Activated CD4-positive, alpha-beta memory T cell treated with anti-CD3 and anti-CD28 coated beads, Interleukin-2, amount 10 ng/mL, durations not matched to agents 7 days and 5 days (primary cell): ENCODE data around the gene PERCC1. TPM values are rescaled to one million over a fixed set of nuclear protein-coding genes. Genes with fewer than 3 reads are reported as not detected.
A peak's percentile ranks its signal among the peaks of the same experiment; 100 is the strongest.
"Not testable (repeated sequence)": the region's sequence is repeated elsewhere in the genome, so short reads cannot be mapped to it uniquely, and the experiment has no call there.

ENCODE experiments used
- CTCF ChIA-PET: fragments of 350-600 bp; sonication (Branson Sonifier 250); formaldehyde crosslinking; loops from one replicate; lab custom pipeline; 2021; ENCODE audit warnings: antibody characterized with exemption, inconsistent platforms; lab: Charles Lee
- POLR2A ChIA-PET: fragments of 350-600 bp; sonication (Branson Sonifier 250); formaldehyde crosslinking; loops from one replicate; lab custom pipeline; 2021; ENCODE audit warnings: antibody characterized with exemption; lab: Charles Lee
- DNase-seq: peaks from one replicate; pipeline ENCODE4 v3.0.0-alpha.2; 2020
- H3K27ac Mint-ChIP-seq: one replicate; pipeline ENCODE4 v1.8.0; 2021; ENCODE audit warnings: mild to moderate bottlenecking, mixed read lengths
- H3K27me3 Mint-ChIP-seq: one replicate; pipeline ENCODE4 v1.8.0; 2021; ENCODE audit warnings: mixed read lengths
- H3K36me3 Mint-ChIP-seq: one replicate; pipeline ENCODE4 v1.8.0; 2021; ENCODE audit warnings: low read depth, mixed read lengths
- H3K4me1 Mint-ChIP-seq: one replicate; pipeline ENCODE4 v1.8.0; 2021; ENCODE audit warnings: mixed read lengths
- H3K4me3 Mint-ChIP-seq: one replicate; pipeline ENCODE4 v1.8.0; 2021; ENCODE audit warnings: mild to moderate bottlenecking, mixed read lengths
- H3K9me3 Mint-ChIP-seq: one replicate; pipeline ENCODE4 v1.8.0; 2021; ENCODE audit warnings: mixed read lengths
- total RNA-seq, 2 experiments: library from RNA; stranded (reverse); gene quantifications; one replicate each; pipeline ENCODE4 v1.2.3, GENCODE V29; 2021

Gene PERCC1
- total RNA-seq, 2 experiments from 2014 or later = not detected

DNA sequence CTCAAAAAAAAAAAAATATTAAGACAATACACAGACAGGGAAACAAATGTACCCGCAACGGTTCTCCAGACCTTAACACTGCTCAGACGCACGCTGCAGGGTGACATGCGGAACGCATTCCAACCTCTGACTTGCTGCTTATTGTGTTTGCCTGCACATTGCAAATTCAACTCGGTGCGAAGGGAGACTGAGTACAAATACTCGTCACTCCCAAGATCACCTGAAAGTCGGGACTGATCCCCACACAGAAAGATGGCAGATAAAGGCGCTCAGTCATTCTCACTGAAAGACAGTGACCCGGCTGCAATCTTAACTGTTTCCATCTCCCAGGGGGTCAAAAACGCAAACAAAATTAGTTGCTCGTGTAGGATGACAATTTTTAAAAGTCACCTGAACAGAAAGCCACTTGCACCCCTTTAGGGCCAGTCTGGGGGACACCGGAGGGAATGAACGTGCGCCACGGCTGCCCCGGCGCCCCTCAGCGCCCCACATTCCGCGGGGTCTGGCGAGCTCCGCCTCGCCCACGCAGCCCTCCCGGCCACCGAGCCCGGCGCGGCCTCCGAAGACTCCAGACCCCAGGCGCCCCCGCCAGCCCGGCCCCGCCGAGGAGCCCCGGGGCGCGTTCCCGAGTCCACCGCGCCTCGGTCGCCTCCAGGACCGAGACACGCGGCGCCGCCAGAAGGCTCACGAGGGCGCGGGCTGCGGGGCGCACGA lies 43.4 kb downstream of the PERCC1 start:
- Mint-ChIP-seq H3K27me3 (no peaks in the 10 kb centered on the region), H3K36me3 (no peaks in the 10 kb centered on the region), H3K4me1 (peaks cover 20% of the 10 kb centered on the region), H3K4me3 (peak overlapping the region; percentile 67), H3K27ac (no peak overlapping the region), H3K9me3 (no peaks in the 10 kb centered on the region)
- DNase-seq = no peak
- POLR2A ChIA-PET = interaction anchor here (0.6 to 1.0 kb wide), 2 partner anchors 59 to 311 kb away, joined by 3 read pairs; partner anchors contain the start of gene TMEM204
- CTCF ChIA-PET = interaction anchor here (0.7 kb wide), 1 partner anchor 83 kb away, joined by 3 read pairs; no protein-coding TSS in a partner anchor

DNA sequence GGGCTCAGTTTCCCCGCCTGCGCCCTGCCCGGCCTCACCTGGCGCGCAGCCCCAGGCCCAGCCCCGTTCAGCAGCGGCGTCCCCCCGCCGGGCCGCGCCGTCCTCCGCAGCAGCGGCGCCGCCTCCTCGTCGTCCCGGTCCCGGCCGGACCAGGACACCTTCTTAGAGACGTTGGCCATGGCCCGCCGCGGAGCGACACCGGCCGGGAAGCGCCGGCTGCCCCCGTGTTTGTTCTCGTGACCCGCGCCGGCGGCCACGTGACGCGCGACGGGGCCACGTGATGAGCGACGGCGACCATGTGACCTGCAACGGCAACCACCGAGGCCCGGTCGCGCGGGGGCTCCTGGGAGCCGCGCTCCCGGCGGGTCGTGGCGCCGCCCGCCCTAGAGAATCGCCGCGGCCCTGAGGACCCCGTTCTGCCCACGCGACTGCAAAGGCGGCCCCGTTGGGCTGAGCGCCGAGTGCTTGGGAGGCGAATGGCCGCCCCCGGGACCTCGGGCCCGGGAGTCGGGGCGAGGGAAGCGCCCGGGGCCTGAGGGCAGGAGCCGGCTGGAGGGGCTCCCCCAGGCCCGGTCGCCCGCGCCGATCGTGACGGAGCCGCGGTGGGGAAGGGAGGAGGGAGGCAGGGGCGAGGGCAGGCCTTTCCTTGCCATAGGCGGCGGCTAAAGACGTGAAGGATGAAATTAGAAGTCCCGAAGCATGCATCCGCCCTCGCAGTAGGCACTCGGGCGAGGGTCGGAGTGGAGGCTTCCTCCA lies 44.1 kb downstream of the PERCC1 start, which contains the start of gene CLCN7:
CLCN7 (minus strand) TSS at position 233 of the 756 bp plus-strand sequence; CDS start at position 179, 54 bp downstream.
- Mint-ChIP-seq H3K4me3 (peak within 1 kb of the TSS; percentile 81), H3K27me3 (no peaks in the 10 kb centered on the region), H3K4me1 (peaks cover 20% of the 10 kb centered on the region), H3K27ac (peak within 1 kb of the TSS; percentile 73), H3K36me3 (no peaks in the 10 kb centered on the region), H3K9me3 (no peaks in the 10 kb centered on the region)
- ChIA-PET POLR2A (interaction anchor here (0.7 to 3.2 kb wide), 5 partner anchors 18 to 69 kb away, joined by 3 to 22 read pairs (median 4); partner anchors contain the start of genes TELO2, TMEM204 and UQCC4), CTCF (no interaction called here)
- peak; percentile 92 for DNase-seq

DNA sequence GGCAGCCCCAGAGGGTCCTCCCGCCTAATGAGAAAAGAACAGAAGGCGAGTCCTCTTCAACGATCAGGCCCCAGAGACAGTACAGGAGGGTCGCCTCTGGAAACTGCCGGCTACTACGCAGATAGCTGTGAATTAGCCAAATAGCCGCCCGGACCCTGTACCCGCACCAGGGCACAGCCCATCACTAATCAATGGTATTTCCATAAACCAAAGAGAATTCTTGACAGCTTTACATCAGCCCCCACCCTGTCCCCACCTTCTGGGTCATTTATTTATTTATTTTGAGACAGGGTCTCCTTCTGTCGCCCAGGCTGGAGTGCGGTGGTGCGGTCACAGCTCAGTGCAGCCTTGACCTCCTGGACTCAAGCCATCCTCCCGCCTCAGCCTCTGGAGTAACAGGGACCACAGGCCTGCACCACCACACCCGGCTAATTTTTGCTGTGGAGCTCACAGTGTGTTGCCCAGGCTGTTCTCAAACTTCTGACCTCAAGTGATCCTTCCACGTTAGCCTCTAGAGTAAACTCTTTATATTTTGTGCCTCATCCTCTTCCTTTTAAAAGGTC lies 44.8 kb downstream of the PERCC1 start:
- Mint-ChIP-seq H3K4me3 (peak overlapping the region; percentile 81), H3K27me3 (no peaks in the 10 kb centered on the region), H3K27ac (peak overlapping the region; percentile 73), H3K4me1 (peaks cover 20% of the 10 kb centered on the region), H3K9me3 (no peaks in the 10 kb centered on the region), H3K36me3 (no peaks in the 10 kb centered on the region)
- ChIA-PET POLR2A (interaction anchor here (0.7 to 3.2 kb wide), 5 partner anchors 17 to 136 kb away, joined by 3 to 22 read pairs (median 4); partner anchors contain the start of genes CRAMP1, IFT140, TELO2 and UQCC4), CTCF (no interaction called here)
- no peak for DNase-seq

DNA sequence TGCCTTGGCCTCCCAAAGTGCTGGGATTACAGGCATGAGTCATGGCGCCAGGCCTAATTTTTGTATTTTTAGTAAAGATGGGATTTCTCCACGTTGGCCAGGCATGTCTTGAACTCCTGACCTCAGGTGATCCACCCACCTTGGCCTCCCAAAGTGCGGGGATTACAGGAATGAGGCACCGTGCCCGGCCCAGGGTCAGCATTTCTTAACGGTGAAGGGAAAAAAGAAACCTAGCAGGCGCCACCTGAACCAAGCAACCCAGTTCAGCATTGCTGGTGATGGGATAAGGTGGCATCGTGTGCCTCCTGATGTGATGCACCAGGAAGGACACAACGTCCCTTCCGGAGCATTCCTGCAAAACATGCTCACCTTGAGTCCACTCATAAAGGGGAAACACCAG lies 46.2 kb downstream of the PERCC1 start:
- ChIA-PET POLR2A (interaction anchor here (3.2 kb wide), 1 partner anchor 16 kb away, joined by 22 read pairs; the partner anchor contains the start of gene TELO2), CTCF (no interaction called here)
- Mint-ChIP-seq H3K4me3 (no peak overlapping the region), H3K4me1 (peaks cover 16% of the 10 kb centered on the region), H3K9me3 (no peaks in the 10 kb centered on the region), H3K27ac (no peak overlapping the region), H3K27me3 (no peaks in the 10 kb centered on the region), H3K36me3 (no peaks in the 10 kb centered on the region)
- DNase-seq = no peak

GRCh38 chr16:1478937-1479336 lies 48.1 kb downstream of the PERCC1 start:
- H3K9me3 Mint-ChIP-seq, H3K4me1 Mint-ChIP-seq, H3K27me3 Mint-ChIP-seq, POLR2A ChIA-PET, DNase-seq, H3K36me3 Mint-ChIP-seq, H3K4me3 Mint-ChIP-seq, H3K27ac Mint-ChIP-seq: not testable (repeated sequence)
- CTCF ChIA-PET = interaction anchor here (0.6 kb wide), 1 partner anchor 72 kb away, joined by 3 read pairs; no protein-coding TSS in a partner anchor

GRCh38 chr16:1481906-1482835 lies 51.3 kb downstream of the PERCC1 start:
- no peaks in the 10 kb centered on the region for H3K36me3 Mint-ChIP-seq
- no peak overlapping the region for H3K27ac Mint-ChIP-seq
- H3K9me3 Mint-ChIP-seq = no peaks in the 10 kb centered on the region
- CTCF ChIA-PET = no interaction called here
- H3K27me3 Mint-ChIP-seq = peaks cover 2% of the 10 kb centered on the region
- no peak for DNase-seq
- POLR2A ChIA-PET = no interaction called here
- H3K4me3 Mint-ChIP-seq = no peak overlapping the region
- no peaks in the 10 kb centered on the region for H3K4me1 Mint-ChIP-seq

Other genes starting within 250 kb of the PERCC1 start
- gene TPSG1, start 205.8 kb upstream of the PERCC1 start, total RNA-seq = not detected
- not detected for gene TPSB2, start 200.9 kb upstream of the PERCC1 start, total RNA-seq
- not detected for gene TPSAB1, start 190.4 kb upstream of the PERCC1 start, total RNA-seq
- not detected for gene TPSD1, start 175.0 kb upstream of the PERCC1 start, total RNA-seq
- gene UBE2I, start 121.4 kb upstream of the PERCC1 start, total RNA-seq = 100 to 1,000 TPM; 198 to 199 TPM
- gene BAIAP3, start 97.4 kb upstream of the PERCC1 start, total RNA-seq = 1 to 10 TPM; 3.4 to 3.9 TPM
- 10 to 100 TPM; 40.6 to 46.0 TPM for gene TSR3, start 79.2 kb upstream of the PERCC1 start, total RNA-seq
- gene GNPTG, start 79.1 kb upstream of the PERCC1 start, total RNA-seq = 10 to 100 TPM; 32.5 to 33.4 TPM
- 10 to 100 TPM; 40.0 to 43.7 TPM for gene UNKL, start 16.4 kb upstream of the PERCC1 start, total RNA-seq
- gene UQCC4, start 10.3 kb upstream of the PERCC1 start, total RNA-seq = 10 to 100 TPM; 11.2 to 12.3 TPM
- gene CCDC154, start 13.5 kb downstream of the PERCC1 start, total RNA-seq = 1 to 10 TPM; 1.6 to 2.2 TPM
- gene CLCN7, start 44.0 kb downstream of the PERCC1 start, total RNA-seq = 10 to 100 TPM; 44.2 to 49.4 TPM
- gene PTX4, start 57.9 kb downstream of the PERCC1 start, total RNA-seq = not detected
- gene TELO2, start 62.3 kb downstream of the PERCC1 start, total RNA-seq = 10 to 100 TPM; 49.4 to 51.9 TPM
- 10 to 100 TPM; 42.9 to 43.5 TPM for gene TMEM204, start 102.6 kb downstream of the PERCC1 start, total RNA-seq
- 1 to 10 TPM; 7.7 to 9.1 TPM for gene IFT140, start 181.0 kb downstream of the PERCC1 start, total RNA-seq
- gene CRAMP1, start 181.3 kb downstream of the PERCC1 start, total RNA-seq = 10 to 100 TPM; 24.2 to 24.5 TPM
- 10 to 100 TPM; 44.9 to 48.9 TPM for gene JPT2, start 247.2 kb downstream of the PERCC1 start, total RNA-seq